Uterus (tissue), 2 donors: ENCODE results near the gene PLA2G3.

Experiments used
- CTCF ChIP-seq, 4 experiments: fragments of 200-600 bp in 2 of 4; fragments of 450-650 bp in 2 of 4; sonication (generic) in 2 of 4; IDR thresholded peaks; one replicate each; pipeline ENCODE4 v1.5.1; 2016 to 2019; ENCODE audit warnings: antibody characterized with exemption in 4 of 4, mild to moderate bottlenecking in 2 of 4, moderate library complexity in 1 of 4
- POLR2A ChIP-seq, 2 donors: fragments of 450-650 bp; IDR thresholded peaks; one replicate each; pipeline ENCODE4 v1.6.1; 2016; ENCODE audit warnings: antibody characterized with exemption in 2 of 2, mild to moderate bottlenecking in 1 of 2, moderate library complexity in 1 of 2

GRCh38 chr22:31160328-31160978 is 20.1 kb upstream of the PLA2G3 start:
- no peak for TF ChIP-seq CTCF (IDR thresholded peaks at IDR 0.05)
- no peak for TF ChIP-seq POLR2A (IDR thresholded peaks at IDR 0.05)
